Activated naive CD8-positive, alpha-beta T cell treated with anti-CD3 and anti-CD28 coated beads, Interleukin-2, amount 50 U/mL, for 24 hours (primary cell): ENCODE results near the gene PAX7.
"Not testable (repeated sequence)": the region's sequence is repeated elsewhere in the genome, so short reads cannot be mapped to it uniquely, and the experiment has no call there.

Source experiments
- ATAC-seq: fragments of 150-1000 bp; cut with Tn5 transposase; one replicate; pipeline ENCODE4 v1.10.0; 2021
- DNase-seq: peaks from one replicate; pipeline ENCODE4 v3.0.0; 2021
- H3K27ac Mint-ChIP-seq: one replicate; pipeline ENCODE4 v1.8.0; 2021; ENCODE audit warnings: mild to moderate bottlenecking, mixed read lengths
- H3K27me3 Mint-ChIP-seq: one replicate; pipeline ENCODE4 v1.8.0; 2021; ENCODE audit warnings: mixed read lengths
- H3K36me3 Mint-ChIP-seq: one replicate; pipeline ENCODE4 v1.8.0; 2021; ENCODE audit warnings: low read depth, mixed read lengths
- H3K4me1 Mint-ChIP-seq: one replicate; pipeline ENCODE4 v1.8.0; 2021; ENCODE audit warnings: mixed read lengths
- H3K4me3 Mint-ChIP-seq: one replicate; pipeline ENCODE4 v1.8.0; 2021; ENCODE audit warnings: mild to moderate bottlenecking, moderate library complexity, mixed read lengths
- H3K9me3 Mint-ChIP-seq: one replicate; pipeline ENCODE4 v1.8.0; 2021; ENCODE audit warnings: mixed read lengths

The PAX7 gene

GRCh38 chr1:18730321-18730720, 99.7 kb downstream of the PAX7 start:
- ATAC-seq (no peak), DNase-seq (no peak)
- no peaks in the 10 kb centered on the region for H3K4me1 Mint-ChIP-seq
- peaks cover 38% of the 10 kb centered on the region for H3K27me3 Mint-ChIP-seq
- H3K36me3 Mint-ChIP-seq = no peaks in the 10 kb centered on the region
- H3K4me3 Mint-ChIP-seq = no peak overlapping the region
- no peaks in the 10 kb centered on the region for H3K9me3 Mint-ChIP-seq
- no peak overlapping the region for H3K27ac Mint-ChIP-seq

- Mint-ChIP-seq H3K36me3 (no peaks in the 10 kb centered on the region), H3K4me3 (no peak overlapping the region), H3K27ac (no peak overlapping the region), H3K4me1 (no peaks in the 10 kb centered on the region), H3K9me3 (no peaks in the 10 kb centered on the region), H3K27me3 (peaks cover 34% of the 10 kb centered on the region)
- no peak for ATAC-seq
- DNase-seq = no peak
Measured at GRCh38 chr1:18731148-18731547, 100.5 kb downstream of the PAX7 start.

GRCh38 chr1:18731591-18732235, 101.1 kb downstream of the PAX7 start:
- Mint-ChIP-seq H3K4me3 (no peak overlapping the region), H3K36me3 (no peaks in the 10 kb centered on the region), H3K27me3 (peaks cover 29% of the 10 kb centered on the region), H3K27ac (no peak overlapping the region), H3K4me1 (no peaks in the 10 kb centered on the region), H3K9me3 (no peaks in the 10 kb centered on the region)
- ATAC-seq (no peak), DNase-seq (no peak)

GRCh38 chr1:18732686-18733085, 102.0 kb downstream of the PAX7 start:
- ATAC-seq (no peak), DNase-seq (no peak)
- Mint-ChIP-seq H3K27ac (no peak overlapping the region), H3K36me3 (no peaks in the 10 kb centered on the region), H3K4me3 (no peak overlapping the region), H3K4me1 (no peaks in the 10 kb centered on the region), H3K9me3 (no peaks in the 10 kb centered on the region), H3K27me3 (peaks cover 23% of the 10 kb centered on the region)

GRCh38 chr1:18734001-18734400, 103.4 kb downstream of the PAX7 start:
- no peak overlapping the region for H3K4me3 Mint-ChIP-seq
- ATAC-seq (no peak), DNase-seq (no peak)
- H3K36me3 Mint-ChIP-seq = no peaks in the 10 kb centered on the region
- no peak overlapping the region for H3K27ac Mint-ChIP-seq
- no peaks in the 10 kb centered on the region for H3K4me1 Mint-ChIP-seq
- H3K9me3 Mint-ChIP-seq = no peaks in the 10 kb centered on the region
- peaks cover 23% of the 10 kb centered on the region for H3K27me3 Mint-ChIP-seq

- no peak for ATAC-seq
- no peak overlapping the region for H3K4me3 Mint-ChIP-seq
Measured at GRCh38 chr1:18734461-18735223, 104.0 kb downstream of the PAX7 start.

GRCh38 chr1:18735224-18735997, 104.8 kb downstream of the PAX7 start:
- Mint-ChIP-seq H3K9me3 (no peaks in the 10 kb centered on the region), H3K27me3 (peaks cover 22% of the 10 kb centered on the region), H3K4me3 (no peak overlapping the region), H3K36me3 (no peaks in the 10 kb centered on the region), H3K27ac (no peak overlapping the region), H3K4me1 (no peaks in the 10 kb centered on the region)
- ATAC-seq (no peak), DNase-seq (no peak)

More at GRCh38 chr1:18734461-18735223, 104.0 kb downstream of the PAX7 start:
- Mint-ChIP-seq H3K9me3 (no peaks in the 10 kb centered on the region), H3K27me3 (peaks cover 20% of the 10 kb centered on the region), H3K4me1 (no peaks in the 10 kb centered on the region), H3K36me3 (no peaks in the 10 kb centered on the region), H3K27ac (no peak overlapping the region)
- no peak for DNase-seq

- H3K27ac Mint-ChIP-seq = no peak overlapping the region
- H3K9me3 Mint-ChIP-seq = no peaks in the 10 kb centered on the region
- no peak overlapping the region for H3K4me3 Mint-ChIP-seq
- H3K4me1 Mint-ChIP-seq = no peaks in the 10 kb centered on the region
- H3K36me3 Mint-ChIP-seq = no peaks in the 10 kb centered on the region
- DNase-seq (no peak), ATAC-seq (no peak)
- H3K27me3 Mint-ChIP-seq = peaks cover 26% of the 10 kb centered on the region
Measured at GRCh38 chr1:18736958-18737357, 106.3 kb downstream of the PAX7 start.

GRCh38 chr1:18738126-18738525, 107.5 kb downstream of the PAX7 start:
- no peaks in the 10 kb centered on the region for H3K36me3 Mint-ChIP-seq
- DNase-seq (no peak), ATAC-seq (no peak)
- no peaks in the 10 kb centered on the region for H3K4me1 Mint-ChIP-seq
- no peaks in the 10 kb centered on the region for H3K9me3 Mint-ChIP-seq
- peaks cover 24% of the 10 kb centered on the region for H3K27me3 Mint-ChIP-seq
- H3K27ac Mint-ChIP-seq = no peak overlapping the region
- no peak overlapping the region for H3K4me3 Mint-ChIP-seq

- Mint-ChIP-seq H3K27ac (no peak overlapping the region), H3K4me3 (no peak overlapping the region), H3K4me1 (no peaks in the 10 kb centered on the region), H3K36me3 (no peaks in the 10 kb centered on the region), H3K9me3 (no peaks in the 10 kb centered on the region), H3K27me3 (peaks cover 24% of the 10 kb centered on the region)
- no peak for DNase-seq
- ATAC-seq = no peak
Measured at GRCh38 chr1:18738617-18739016, 108.0 kb downstream of the PAX7 start.

- Mint-ChIP-seq H3K4me3 (no peak overlapping the region), H3K4me1 (no peaks in the 10 kb centered on the region), H3K36me3 (no peaks in the 10 kb centered on the region), H3K27me3 (peaks cover 25% of the 10 kb centered on the region), H3K27ac (no peak overlapping the region), H3K9me3 (no peaks in the 10 kb centered on the region)
- ATAC-seq (no peak), DNase-seq (no peak)
Measured at GRCh38 chr1:18739408-18739807, 108.8 kb downstream of the PAX7 start.

- DNase-seq (no peak), ATAC-seq (no peak)
- H3K27me3 Mint-ChIP-seq = peaks cover 25% of the 10 kb centered on the region
- H3K4me3 Mint-ChIP-seq = no peak overlapping the region
- no peak overlapping the region for H3K27ac Mint-ChIP-seq
- no peaks in the 10 kb centered on the region for H3K36me3 Mint-ChIP-seq
- no peaks in the 10 kb centered on the region for H3K9me3 Mint-ChIP-seq
- no peaks in the 10 kb centered on the region for H3K4me1 Mint-ChIP-seq
Measured at GRCh38 chr1:18739897-18740296, 109.3 kb downstream of the PAX7 start.

GRCh38 chr1:18740617-18741016, 110.0 kb downstream of the PAX7 start:
- no peak for DNase-seq
- no peak overlapping the region for H3K4me3 Mint-ChIP-seq
- H3K27ac Mint-ChIP-seq = peak overlapping the region; percentile 7
- H3K9me3 Mint-ChIP-seq = no peaks in the 10 kb centered on the region
- H3K27me3 Mint-ChIP-seq = peaks cover 25% of the 10 kb centered on the region
- H3K36me3 Mint-ChIP-seq = no peaks in the 10 kb centered on the region
- ATAC-seq = no peak
- H3K4me1 Mint-ChIP-seq = no peaks in the 10 kb centered on the region

- Mint-ChIP-seq H3K9me3 (no peaks in the 10 kb centered on the region), H3K36me3 (no peaks in the 10 kb centered on the region), H3K4me3 (no peak overlapping the region), H3K4me1 (no peaks in the 10 kb centered on the region), H3K27me3 (peaks cover 24% of the 10 kb centered on the region), H3K27ac (no peak overlapping the region)
- no peak for DNase-seq
- ATAC-seq = no peak
Measured at GRCh38 chr1:18743233-18743632, 112.6 kb downstream of the PAX7 start.

GRCh38 chr1:18744381-18744780, 113.7 kb downstream of the PAX7 start:
- not testable (repeated sequence) for H3K9me3 Mint-ChIP-seq, H3K36me3 Mint-ChIP-seq, H3K4me1 Mint-ChIP-seq, H3K4me3 Mint-ChIP-seq, H3K27ac Mint-ChIP-seq, DNase-seq, ATAC-seq
- peaks cover 27% of the 10 kb centered on the region for H3K27me3 Mint-ChIP-seq
